Left hindlimb (tissue), 1 donor: ENCODE data around the gene SPAG17.

ENCODE experiments used
- DNase-seq: peaks from one replicate; pipeline ENCODE4 v3.0.0-alpha.2; 2018

The SPAG17 gene

DNA sequence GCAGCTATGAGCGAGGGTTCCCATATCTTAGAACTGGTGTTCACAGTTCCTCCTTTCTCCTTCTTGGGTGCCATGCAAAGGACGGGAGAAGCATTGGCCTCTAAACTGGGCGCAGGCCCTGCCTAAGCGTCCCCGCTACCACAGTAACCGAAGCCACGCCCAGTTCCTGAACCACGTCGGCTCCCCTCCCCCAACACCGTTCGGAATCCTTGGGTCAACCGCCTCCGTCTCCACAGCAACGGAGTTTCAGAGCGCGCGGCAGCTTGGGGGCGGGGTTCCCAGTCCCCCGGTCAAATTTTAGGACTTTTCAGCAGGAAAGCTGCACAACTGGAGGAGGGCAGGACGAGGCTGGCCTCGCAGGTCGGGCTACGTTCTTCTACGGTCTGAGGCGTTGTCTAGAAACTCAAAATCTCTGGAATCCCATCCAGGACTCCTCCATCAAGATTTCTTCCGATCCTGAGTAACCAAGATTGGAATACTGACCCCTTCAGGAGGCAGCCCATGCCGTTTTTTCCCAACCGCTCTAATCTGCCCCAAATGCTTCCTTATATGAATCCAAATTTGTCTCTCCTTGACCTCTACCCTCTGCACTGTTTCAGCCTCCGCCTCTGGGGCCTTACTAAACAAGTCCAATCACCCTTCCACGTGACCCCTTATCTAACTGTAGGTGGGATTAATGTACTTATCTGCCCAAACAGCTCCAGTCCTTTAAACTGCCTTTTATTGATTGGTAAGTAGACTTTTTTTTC lies at the start of gene SPAG17:
Gene SPAG17 (minus strand): TSS at position 145 of the 749 bp plus-strand sequence. CDS start 71 bp downstream, at position 74.
- peak; percentile 93 for DNase-seq

DNA sequence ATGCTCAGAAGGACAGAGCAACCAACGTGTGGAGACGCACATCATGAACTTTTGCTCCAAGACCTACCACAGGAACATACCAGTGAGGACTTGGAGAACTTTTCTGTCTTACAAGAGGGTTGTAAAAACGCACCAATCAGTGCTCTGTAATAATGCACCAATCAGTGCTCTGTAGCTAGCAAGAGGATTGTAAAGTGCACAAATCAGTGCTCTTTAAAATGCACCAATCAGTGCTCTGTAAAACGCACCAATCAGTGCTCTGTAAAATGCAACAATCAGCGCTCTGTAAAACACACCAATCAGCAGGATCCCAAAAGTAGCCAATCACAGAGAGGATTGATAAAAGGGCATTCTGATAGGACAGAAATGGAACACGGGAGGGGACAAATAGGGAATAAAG lies 40.4 kb upstream of the SPAG17 start:
- DNase-seq: no peak

DNA sequence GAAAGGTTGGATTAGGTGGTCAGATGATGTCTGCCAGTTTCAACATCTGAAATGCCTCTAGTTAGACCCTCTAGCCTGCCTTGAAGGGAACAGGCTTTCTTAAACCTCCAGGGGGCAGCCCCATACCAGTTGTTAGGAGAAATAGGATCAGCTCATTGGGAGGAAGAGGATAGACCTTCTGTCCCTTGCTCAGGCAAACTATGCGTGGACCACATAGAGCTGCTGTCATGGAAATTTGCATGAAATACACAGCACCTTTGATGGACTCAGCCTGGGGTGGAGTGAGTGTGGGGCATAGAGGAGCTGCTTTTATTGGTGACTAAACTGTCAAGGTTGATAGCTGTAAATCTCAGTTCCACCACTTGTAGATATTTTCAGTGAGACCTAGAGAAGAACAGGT lies 38.4 kb upstream of the SPAG17 start:
- peak; percentile 57 for DNase-seq

DNA sequence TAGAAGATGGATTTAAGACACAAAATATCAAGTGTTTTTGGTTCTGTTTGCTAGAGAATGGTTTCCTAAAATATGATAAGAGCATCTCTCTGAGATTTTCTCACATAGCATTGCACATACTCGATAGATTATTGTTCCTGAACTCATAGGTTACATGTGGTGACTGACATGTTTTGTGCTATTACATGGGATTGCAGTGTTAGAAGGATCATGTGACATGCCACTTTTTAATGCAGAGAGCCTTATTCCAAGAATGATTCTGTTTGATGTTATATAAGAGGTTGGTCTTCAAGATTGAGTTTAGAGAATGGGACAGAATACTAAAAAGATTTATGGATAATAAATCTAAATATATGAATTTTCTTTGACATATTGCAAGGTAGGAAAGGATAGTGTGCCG lies 34.4 kb upstream of the SPAG17 start:
- DNase-seq: no peak

DNA sequence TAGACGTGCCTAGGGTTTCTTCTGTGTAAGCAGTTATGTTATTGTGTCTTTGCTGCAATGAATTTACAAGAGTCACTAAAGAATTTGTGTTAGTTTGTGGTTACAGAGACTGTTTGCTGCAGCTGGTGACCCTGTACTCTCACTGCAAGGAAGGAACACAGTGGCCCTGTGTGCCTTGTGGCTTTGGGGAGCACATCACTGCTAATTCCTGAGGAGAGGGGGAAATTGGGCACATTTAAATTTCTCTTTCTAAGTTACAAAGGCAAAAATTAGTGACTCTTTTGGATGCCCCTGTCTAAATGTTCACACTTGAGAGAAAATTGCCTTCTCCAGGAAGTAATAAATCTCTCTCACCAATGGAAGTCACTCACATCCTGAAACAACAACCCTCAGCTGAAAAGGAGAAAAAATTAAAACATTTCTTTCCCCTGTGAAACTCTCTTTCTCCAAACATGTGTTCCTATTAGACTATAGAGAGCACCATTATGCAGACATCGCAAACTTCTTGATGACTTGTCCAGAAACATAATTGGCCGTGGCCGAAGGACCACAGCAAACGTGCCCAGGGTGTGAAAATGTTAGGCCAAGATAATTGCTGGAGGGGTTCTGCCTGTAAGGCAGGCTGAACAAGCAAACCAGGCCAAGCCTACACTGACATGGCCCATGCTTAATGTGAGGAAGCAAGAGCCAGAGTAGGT lies 32.3 kb upstream of the SPAG17 start:
- no peak for DNase-seq

DNA sequence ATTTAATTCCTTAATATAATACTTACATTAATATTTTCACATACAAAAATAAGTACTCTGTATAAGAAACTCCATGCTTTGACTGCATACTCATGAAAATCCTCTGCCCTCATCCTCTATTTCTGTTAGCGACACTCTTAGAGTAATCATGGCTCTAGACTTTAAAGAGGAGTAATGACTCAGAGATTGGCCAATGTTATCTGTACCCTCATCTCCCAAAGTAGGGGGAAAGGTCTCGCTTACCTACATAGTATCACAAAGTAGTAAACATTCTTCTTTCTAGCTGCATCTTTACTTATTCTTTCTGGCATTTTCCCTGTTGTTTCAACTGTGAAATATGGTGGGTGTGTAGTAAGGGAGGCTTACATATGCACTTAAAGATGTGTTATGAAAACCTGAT lies 29.8 kb upstream of the SPAG17 start:
- no peak for DNase-seq

DNA sequence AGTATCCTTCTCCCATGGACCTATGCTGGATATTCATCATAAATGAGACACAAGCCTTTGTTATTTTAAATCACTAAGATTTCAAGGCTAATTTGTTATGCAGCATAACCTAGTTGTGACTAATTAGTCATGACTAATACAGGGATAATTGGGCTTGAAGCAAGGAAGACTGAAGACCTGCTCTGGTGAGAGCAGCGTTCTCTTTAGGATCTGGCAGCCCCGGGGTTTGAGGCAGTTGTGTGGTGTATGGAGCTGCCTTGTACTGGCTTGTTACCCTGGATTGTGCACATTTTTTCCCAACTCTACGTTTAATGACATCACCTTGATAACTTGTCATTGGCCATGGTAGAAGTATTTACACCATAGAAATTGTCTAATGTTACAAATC lies 25.7 kb upstream of the SPAG17 start:
- no peak for DNase-seq

DNA sequence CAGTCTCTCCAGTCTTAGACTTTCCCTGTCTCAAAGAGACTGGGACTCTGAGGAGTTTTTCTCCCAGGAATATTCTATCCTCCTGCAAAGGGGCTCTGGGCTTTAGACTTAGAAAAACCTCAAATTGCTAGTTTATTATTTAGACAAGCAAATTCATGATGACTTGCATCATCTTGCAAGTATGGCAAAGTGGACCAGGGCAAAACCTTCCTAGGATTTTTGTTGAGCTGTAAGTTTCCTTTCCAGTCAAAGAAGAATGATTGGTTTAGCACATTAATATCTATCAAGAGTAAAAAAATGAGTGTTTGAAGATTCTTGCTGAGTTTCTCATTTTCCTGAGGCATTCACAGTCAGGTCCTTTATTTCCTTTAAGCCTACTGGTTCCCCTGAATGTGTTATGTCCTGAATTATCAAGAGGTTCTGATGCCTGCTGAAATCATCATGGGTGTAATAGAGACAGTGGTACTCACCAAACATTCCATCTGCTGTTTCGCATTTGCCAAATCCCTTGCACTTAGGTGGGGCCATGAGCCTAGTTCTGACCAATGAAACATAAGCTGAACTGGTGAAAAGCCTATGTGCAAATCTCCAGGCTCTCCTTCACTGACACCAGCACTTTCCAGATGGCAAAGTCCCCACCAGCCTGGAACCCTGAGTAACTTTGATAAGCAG lies 25.2 kb upstream of the SPAG17 start:
- DNase-seq: no peak

DNA sequence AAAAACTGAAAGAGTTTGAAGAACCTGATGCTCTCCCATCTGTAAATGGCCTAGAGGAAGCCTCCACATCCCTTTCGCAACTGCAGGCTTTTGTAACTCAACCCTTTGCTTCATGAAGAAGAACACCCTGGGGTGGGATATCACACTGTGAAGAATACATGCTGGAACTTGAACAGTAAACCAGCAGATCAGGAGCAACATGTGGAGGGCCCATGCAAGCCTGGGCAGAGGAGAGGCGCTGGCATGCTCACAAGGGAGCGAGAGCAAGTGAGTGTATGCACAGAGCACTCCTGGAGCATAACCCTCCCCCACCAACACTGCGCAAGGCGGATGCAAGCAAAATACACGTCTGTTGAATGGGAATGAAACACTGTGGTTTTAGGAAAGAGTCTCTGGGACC lies 24.6 kb upstream of the SPAG17 start:
- DNase-seq: no peak

DNA sequence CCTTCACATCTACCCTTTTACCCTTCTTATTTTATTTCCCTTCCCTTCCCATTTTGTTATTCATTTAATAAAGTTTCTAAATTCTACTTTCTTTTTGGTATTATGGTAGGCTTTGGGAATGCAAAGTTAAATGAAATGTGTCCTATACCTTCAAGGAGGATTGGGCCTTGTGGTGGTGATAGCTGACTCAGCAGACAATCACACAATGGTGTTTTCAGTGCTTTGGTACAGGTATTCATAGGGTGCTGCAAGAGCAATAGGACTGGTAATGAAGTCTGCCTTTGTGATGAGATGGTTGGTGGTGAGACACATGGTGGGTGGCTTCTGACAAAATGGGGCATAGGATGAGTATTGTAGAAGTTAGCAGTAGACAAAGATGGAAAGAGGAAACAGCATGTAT lies 21.9 kb upstream of the SPAG17 start:
- no peak for DNase-seq

DNA sequence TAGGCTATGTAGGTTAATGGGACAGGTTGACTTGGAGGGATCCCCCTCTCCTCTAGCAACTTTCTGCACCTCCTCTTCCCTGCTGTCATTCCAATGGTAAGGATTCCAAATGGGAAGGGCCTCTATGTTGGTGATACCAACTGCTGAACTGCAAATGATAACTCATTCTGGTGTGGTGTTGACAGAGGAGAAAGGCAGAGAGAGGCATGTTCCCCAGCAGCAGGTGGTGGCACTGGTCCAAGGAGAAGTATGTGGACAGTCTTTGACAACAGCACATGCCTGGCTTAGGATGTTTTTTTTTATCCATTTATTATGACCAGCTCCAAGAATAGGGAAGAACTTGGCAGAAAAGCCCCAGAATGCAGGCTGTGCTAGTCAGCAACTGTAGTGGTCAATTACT lies 19.6 kb upstream of the SPAG17 start:
- peak; percentile 53 for DNase-seq

DNA sequence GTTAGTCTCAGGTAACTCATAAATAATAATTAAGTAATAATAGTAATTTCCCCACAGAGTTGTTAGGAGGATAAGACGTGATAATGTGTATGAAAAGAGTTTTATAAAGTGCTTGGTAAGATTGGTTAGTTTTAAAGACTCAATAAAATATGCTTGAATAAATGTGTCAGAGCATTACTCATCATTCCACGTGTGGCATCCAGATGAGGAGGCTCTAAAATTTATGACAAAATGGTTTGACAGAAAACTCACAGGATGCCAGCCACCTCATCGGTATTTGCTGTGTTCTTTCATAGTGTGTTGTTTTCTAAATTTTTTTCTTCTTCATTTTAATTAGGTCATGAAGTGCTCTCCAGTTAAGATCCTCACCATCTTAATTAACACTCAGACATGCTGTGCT lies 19.1 kb upstream of the SPAG17 start:
- no peak for DNase-seq

DNA sequence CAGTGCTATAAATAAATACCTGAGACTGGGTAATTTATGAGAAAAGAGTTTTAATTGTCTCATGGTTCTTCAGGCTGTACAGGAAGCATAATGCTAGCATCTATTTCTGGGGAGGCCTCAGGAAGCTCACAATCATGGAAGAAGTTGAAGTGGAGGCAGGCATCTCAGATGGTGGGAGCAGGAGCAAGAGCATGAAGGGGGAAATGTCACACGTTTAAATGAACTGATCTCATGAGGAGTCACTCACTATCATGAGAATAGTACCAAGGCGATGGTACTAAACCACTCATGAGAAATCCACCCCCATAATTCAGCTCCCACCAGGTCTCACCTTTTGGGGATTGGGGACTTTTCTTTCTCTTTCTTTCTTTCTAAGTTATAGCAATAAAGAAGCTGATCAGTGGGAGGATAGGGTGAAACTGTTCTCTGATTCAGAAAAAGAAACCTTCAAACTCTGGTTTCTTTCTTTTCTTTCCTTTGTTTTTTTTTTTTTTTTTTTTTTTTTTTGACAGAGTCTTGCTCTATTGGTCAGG lies 17.1 kb upstream of the SPAG17 start:
- DNase-seq: no peak

DNA sequence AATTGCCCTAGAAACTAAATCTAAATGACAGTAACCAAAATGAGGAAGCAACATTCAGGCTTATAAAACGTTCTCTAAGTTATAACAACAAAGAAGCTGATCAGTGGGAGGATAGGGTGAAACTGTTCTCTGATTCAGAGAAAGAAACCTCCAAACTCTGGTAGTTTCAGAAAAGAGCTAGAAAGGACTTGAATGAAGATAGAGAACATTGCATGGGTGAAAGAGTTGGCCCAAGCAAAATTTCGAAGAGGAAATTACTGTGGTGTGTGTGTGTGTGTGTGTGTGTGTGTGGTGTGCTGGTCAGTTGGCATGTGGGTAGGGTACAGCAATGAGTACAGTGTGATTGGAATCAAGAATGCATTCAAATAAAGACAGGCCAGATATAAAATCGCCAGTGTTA lies 16.5 kb upstream of the SPAG17 start:
- DNase-seq: no peak

DNA sequence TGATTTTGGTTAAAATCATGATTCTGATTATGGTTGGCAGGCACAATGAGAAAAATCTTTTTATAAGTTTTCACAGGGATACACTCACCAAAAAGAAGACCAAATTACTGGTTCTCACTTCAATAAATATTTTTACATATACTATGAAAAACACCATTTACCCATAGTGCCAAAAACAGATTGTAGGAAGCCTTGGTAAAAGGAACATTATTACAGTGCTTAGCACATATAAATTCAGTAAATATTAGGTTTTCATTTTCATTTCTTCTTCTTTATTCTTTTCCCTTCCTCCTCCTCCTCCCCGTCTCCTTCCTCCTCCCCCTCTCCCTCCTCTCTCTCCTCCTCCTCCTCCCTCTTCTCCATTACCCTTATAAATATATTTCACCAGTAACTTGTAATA lies 15.8 kb upstream of the SPAG17 start:
- DNase-seq: no peak

DNA sequence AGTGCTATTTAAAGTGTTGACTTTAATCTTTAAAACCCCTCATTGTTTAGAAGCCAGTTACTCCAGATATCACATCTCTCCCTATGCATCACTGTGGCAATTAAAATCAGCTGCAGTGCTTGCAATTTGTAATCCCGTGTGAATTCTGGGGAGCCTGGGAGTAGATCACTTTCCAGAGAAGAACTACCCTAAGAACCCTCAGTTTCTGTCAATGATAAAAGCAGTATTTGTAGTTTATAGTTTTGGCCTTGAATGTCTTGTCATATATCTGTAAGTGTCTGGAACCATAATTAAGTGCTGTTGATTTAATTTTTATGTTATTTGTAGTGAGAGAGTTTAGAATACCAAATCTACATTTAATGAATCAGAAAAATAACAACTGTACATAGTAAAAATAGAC lies 5.5 kb upstream of the SPAG17 start:
- DNase-seq: no peak

DNA sequence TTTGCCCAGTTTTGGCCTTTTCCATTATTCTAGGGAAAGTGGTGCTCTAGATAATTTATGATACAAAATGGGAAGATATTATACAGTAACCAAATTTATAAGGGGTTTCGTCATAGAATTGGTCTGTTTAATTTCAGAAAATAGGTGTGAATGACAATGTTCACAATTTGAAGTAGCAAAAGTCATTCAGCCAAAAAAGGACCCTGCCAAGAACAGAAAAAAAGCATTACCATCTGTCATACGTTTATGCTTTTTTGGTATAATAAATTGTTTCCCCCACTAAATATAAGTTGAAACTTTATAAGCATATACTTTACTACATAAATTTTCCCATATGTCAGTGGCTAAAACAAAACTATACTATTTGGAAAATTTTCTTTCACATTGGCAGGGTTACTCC lies 4.5 kb upstream of the SPAG17 start:
- no peak for DNase-seq

DNA sequence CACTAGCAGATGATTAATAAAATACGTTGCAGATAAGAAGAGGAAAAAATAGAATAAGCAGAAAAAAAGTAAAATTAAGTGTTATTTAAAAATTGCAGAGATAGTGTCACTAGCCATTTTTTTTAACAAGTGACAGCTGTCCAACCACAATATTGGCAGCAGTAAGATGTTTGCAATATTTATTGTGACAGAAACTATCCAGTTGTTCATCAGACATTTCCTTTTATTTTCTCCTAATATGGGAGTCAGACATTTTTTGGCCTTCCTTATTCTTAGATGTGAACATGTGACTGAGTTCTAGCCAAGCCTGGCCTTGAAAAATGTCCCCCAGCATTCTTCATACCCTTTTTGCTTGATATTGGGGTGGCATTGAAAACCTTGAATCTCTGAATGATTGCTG lies 3.4 kb upstream of the SPAG17 start:
- DNase-seq: no peak

DNA sequence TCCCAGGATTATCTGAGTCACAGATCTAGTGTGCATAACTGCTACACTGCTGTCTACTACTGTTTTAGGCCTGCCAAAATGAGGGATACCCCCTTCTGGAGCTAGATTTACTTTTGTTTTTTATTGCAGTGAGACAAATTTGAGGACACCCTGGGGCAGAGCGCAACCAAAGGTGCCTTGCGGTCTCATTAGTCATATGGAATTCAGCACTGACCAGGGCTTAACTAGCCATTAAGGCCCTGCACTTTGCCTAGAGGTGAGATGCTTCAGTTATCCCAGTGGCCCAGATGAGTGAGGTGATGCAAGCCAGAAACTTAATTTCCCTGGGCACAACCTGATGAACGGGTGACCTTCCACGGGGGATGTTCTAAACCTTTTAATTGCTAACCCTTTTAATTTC lies 998 bp upstream of the SPAG17 start:
- no peak for DNase-seq

DNA sequence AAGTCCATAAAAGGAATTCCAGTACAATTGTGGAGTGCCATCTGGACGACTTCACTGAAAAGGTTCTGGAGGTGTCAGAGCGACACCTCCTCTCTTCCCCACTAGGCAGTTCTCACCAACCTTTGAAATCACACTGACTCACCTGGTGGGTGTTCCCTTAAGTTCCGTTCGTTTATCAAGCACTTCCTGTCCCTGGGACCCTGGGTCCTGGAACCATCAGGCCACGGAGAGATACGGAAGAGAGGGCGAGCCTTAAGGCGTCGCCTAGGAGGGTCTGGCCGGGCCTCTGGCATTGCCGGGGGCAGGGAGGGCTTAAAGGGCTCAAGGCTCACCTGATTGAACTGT lies 317 bp downstream of the SPAG17 start:
- no peak for DNase-seq

DNA sequence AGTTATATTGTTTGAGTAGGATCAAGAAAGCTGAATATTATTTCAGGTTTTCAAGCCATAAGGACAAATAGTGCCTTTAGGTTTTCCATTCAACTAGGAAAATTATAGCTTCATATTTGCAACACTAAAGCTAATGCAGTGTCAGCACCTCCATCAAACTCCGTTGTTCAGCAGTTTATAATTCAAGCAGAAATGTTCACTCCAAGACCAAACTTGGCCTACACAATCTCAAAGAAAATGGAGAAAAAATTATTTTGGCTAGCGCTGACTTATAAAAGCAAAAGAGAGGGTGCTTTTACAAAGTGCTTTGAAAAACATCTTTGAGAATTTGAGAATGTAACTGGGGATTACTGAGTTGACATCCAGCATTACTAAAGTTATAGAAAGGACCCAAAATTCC lies 1.4 kb downstream of the SPAG17 start:
- DNase-seq: no peak

DNA sequence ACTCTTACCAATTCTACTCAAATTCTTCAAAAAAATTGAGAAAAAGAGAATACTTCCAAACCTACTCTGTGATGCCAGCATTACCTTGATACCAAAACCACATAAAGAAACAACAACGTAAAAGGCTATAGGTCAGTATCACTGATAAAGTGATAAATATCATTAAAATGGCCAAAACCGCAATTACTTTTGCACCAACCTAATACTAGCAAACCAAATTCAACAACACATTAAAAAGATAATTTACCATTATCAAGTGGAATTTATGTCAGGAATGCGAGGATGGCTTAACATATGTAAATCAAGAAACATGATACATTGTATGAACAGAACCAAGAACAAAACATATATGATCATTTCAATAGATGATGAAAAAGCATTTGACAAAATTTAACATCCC lies 7.0 kb downstream of the SPAG17 start:
- DNase-seq: no peak

DNA sequence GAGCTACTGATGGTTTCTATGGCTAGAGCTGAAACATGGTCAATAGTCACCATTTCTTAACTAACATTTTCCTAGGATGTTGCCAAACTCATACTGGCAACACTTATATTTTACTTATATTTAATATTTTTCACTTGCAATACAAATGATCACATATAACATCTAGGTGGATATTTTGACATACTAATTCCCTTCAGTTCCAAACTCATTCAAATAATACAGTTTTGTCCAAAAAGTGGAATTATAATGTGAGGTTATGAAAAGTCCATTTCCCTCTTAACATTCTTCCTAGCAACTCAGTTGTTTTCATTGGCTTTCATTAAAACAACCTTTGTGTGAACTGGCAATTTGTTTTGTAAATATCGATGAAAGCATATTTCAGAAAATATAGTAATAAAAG lies 16.0 kb downstream of the SPAG17 start:
- no peak for DNase-seq

DNA sequence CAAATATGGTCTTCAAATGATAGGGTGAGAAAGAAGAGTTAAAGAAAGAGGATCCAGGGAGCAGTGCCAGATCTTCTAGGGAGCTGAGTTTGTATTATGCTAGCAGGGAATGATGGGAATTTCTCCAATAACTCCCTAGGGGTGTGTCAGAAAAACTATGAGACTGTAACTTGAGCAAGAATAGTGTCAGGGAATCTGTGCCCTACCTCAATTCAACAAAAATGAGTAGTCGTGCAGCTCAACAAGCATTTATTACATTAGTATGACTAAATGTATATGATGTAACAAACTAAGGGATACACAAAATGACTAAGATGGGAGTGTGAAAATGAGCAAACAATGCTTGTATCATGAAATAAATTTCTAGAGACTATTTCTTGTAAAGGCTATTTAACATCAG lies 24.2 kb downstream of the SPAG17 start:
- no peak for DNase-seq
